Right hindlimb (tissue), 1 donor: ENCODE measurements around the gene TNFRSF1B.
"Not testable (repeated sequence)": the region's sequence is repeated elsewhere in the genome, so short reads cannot be mapped to it uniquely, and the experiment has no call there.

Experiments
- DNase-seq: peaks from one replicate; pipeline ENCODE4 v3.0.0-alpha.2; 2018

Gene TNFRSF1B

DNA sequence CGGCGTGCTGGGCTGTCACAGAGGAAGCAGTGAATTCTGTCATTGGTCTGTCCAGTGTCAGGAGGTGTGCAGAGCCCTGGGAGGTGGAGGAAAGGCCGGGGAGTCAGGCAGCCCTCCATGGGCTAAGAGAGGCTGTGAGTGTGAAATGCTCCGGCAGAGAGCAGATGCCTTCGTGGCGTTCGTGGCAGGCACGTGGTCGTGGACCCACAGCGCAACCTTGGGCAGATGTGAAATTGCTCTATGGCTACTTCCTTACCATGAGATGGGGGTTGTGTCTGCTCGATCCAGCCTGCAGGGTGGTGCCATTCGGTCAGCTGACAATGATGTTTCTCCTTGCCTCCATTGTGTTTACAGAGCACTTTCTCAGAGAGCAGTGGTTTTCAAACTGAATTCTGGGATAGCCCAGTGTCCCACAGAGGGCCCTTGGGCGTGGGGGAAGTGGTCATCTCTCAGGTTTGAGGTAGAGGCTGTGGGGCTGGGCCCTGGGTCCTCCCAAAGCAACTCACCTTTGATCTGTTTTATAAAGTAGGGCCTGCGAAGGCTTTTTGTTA is 27.9 kb downstream of the TNFRSF1B start:
- no peak for DNase-seq

DNA sequence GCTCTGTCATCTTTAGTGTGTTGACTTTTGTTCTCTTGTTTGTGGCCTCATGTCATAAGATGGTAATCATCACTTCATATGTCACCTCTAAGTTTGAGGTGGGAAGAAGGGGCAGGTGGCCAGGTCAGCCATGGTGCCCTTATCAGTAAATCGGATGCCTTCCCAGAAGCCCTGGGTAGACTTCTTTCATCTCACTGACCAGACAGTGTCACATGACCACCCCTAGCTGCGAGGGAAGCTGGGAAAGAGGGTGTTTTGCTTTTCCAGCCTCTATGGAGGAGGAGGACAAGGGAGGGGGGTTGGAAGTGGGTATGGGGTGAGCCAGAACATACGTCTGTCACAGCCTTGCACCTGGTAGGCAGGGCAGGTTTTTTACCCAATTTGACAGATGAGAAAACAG is 28.6 kb downstream of the TNFRSF1B start:
- DNase-seq = no peak

DNA sequence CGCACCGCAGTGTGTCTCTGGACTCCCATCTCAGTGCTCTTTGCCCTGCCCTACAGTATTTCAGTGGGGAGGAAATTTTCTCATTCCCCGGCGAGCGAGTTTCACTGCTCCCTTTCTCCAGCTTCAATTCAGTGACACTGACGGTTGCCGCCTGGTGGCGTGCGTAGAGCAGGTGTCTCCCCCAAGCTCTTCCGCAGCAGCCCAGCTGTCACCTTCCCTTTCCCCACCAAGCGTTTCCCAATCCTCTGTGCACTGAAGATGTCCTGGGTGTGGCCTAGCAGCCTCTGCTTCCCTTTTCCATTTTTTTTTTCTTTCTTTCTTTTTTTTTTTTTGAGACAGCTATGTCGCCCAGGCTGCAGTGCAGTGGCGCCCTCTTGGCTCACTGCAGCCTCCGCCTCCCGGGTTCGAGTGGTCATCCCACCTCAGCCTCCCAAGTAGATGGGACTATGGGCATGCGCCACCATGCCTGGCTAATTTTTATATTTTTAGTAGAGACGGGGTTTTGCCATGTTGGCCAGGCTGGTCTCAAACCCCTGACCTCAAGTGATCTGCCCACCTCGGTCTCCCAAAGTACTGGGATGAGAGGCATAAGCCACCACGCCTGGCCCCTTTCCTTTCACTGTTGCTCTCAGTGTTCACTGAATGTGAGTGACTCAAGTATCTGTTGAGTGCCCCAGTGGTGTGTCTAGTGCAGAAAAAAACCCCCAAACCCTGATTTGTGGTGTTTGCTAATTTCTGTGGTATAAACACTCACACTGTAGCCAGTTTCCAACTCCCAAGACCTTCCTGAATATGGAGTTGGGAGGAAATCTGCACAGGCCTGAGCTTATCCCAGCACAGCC is 30.1 kb downstream of the TNFRSF1B start:
- no peak for DNase-seq

DNA sequence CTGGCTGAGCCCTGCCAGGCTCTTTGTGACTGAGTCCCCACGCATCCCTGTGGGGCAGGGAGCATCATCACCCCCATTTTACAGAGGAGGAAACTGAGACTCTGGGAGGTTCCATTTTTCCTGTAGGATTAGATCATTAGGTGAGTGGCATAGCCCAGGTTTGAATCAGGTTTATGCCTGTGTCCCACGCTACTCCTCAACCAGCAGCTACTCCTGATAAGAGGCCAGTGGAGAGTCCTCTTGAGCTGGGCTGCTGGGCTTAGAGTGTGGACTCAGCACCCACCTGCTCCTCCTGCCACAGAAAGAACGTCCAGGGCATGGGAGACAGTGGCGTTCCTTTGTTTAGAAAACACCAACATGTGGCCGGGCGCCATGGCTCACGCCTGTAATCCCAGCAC is 30.7 kb downstream of the TNFRSF1B start:
- DNase-seq = no peak

DNA sequence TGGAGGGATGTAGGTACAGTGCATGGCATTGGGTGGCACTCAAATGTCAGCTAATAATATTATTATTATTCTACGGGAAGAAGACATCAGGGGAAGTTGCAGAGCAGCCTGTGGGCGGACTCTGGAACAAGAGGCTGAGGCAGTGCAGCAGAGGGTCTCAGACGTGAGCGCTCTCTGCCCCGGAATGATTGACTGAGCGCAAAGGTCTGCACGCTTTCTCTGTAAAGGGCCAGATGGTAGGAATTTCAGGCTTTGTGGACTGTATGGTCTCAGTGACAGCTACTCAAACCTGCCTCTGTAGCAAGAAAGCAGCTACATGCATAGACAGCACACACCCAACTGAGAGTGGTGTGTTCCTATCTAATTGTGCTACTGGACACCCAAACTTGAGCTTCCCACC is 33.4 kb downstream of the TNFRSF1B start:
- no peak for DNase-seq

DNA sequence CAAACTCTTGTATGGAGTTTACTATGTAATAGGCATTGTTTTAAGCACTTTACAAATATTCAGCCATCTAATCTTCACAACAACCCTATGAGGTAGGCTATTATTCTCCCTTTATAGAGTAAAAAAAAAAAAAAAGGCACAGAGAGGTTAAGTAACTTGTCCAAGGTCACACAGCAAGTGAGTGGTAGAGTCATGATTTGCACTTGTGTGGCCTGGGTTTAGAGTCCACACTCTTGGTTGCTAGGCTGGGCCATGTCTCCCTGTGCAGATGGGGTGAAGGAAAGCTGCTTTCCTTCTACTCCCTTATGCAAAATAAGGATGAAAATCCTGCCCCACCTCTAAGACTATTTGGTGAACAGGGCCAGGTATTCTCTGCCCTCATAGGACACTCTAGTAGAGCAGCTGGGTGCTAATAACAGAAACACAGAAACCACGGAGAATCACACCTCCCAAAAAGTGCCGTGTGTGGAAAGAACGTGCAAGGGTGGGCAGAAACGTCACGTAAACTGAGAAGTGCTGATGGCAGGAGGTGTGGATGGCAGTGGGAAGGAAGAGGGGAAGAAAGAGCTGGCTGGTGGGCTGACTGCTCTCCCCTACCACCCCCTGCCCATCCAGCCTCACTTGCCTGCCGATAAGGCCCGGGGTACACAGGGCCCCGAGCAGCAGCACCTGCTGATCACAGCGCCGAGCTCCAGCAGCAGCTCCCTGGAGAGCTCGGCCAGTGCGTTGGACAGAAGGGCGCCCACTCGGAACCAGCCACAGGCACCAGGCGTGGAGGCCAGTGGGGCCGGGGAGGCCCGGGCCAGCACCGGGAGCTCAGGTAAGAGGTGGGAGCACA is 34.8 kb downstream of the TNFRSF1B start:
- DNase-seq = no peak

DNA sequence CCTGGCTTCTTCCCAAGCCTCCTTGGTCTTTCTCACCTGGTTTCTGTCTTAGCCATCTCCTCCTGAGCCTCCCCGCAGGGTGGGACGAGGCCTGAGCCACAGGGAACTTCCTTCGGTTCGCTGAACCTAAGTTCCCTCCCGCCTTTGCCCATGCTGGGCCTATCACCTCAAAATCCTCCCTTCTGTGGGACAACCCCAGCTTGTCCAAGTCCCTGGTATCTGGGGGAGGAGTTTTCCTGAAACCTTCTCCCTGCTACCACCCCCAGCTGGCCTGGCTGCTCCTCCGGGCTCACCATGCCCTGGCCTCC is 35.4 kb downstream of the TNFRSF1B start:
- DNase-seq = no peak

DNA sequence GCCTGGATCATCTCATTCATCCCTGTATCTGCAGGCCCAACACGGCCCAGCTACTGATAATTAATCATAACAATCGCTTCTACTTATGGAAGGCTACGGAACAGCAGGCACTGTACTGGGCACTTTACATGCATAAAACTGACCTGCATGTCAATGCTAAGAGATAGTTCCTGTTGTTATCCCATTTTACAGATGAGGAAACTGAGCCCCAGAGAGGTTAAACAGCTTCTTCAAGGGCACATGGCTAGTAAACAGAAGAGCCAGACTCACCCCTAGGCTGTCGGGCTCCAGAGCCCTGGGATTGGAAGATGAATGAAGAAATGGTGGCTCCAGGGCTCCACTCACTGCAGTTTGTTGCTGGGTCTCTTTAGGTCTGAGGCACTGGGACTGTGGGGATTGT is 35.8 kb downstream of the TNFRSF1B start:
- no peak for DNase-seq

DNA sequence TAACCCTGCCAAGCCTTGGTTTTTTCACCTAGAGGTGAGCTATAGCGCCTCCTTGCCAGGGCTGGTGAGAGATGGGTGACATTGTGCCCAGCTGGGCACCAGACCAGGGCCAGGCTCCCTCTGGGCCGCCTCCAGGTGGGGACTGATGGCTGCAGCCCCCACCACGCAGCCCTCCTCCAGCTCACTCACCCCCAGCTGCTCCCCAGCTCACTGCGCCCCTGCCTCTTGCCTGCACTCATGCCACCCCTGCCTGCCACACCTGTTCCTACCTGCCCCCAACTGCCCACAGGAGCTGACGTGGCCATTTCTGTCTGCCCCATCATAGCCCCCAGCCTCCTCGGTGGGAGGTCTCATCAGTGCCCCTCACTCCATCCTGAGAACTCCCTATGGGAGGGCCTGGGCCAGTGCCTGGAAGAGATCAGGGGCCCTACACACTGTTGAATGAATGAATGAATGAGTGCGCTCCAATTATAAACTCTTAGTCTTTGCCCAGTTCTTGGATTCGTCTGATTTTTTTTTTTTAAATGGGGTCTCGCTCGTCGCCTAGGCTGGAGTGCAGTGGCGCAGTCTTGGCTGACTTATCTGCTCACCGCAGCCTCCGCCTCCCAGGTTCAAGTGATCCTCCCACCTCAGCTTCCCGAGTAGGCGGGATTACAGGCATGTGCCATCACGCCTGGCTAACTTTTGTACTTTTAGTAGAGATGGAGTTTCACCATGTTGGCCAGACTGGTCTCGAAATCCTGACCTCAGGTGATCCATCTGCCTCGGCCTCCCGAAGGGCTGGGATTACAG is 36.6 kb downstream of the TNFRSF1B start:
- no peak for DNase-seq

DNA sequence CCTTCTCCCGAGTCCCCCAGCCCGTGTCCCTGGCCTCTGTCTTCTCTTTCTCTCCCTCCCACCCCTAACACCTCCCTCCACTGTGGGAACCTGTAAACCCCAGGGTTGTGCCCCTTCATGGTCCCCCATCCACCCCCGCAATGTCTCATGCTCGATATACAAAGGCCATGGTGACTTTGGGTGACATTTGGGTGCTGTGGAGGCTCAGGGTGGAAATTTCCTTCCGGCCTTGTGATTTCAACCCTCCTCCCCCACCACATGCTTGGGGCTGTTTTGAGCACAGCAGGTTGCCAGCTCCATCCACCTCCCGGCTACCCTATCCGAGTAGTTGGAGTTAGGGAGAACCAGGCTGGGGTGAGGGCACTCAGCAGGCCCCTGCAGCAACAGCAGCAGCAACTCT is 37.3 kb downstream of the TNFRSF1B start:
- DNase-seq = no peak

DNA sequence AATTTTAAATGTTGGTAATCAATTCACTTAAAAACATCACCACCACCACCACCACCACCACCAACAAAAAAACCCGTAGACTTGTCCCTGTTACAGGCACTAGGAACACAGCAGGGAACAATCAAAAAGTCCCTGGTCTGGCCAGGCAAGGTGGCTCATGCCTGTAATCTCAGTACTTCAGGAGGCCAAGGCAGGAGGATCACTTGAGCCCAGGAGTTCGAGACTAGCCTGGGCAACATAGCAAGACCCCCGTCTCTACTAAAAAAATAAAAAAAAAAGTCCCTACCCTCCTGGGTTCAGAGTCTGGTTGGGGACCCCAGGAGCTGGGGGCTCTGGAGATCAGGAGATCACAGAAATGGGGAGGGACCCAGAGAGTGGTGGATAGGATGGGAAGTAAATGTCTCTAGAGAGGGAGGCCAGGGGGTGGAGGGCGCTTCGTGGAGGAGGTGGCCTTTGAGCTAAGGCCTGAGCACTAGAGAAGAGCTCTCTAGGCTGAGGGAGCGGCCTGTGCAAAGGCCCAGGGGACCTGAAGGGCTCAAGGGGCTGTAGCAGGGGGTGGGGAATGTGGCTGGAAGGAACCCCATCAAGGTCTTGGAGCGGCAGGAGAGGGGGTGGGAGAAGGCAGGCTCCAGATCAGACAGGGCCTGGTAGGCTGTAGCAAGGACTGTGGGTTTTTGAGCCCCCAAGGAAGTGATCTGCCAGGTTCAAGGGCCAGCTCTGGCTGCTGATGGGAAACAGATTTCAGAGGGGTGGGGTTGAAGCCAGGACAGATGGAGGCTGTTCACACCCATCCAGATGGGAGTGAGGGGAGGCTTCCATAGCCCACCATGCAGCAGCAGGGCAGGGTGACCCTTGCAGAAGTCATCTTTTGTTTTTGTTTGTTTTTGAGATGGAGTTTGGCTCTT is 38.2 kb downstream of the TNFRSF1B start:
- no peak for DNase-seq

DNA sequence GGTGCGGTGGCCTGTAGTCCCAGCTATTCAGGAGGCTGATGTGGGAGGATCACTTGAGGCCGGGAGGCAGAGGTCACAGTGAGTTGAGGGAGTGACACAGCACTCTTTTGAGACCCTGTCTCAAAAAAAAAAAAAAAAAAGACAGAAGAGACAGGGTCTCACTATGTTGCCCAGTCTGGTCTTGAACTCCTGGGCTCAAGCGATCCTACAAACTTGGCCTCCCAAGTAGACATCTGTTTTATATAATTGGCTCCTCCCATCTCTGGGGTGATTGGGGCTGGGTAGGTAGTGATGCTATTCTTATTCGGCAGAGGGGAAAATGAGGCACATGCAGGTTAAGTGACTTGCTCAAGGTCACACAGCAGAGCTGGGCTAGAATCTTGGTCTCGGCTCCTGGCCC is 39.4 kb downstream of the TNFRSF1B start:
- no peak for DNase-seq

DNA sequence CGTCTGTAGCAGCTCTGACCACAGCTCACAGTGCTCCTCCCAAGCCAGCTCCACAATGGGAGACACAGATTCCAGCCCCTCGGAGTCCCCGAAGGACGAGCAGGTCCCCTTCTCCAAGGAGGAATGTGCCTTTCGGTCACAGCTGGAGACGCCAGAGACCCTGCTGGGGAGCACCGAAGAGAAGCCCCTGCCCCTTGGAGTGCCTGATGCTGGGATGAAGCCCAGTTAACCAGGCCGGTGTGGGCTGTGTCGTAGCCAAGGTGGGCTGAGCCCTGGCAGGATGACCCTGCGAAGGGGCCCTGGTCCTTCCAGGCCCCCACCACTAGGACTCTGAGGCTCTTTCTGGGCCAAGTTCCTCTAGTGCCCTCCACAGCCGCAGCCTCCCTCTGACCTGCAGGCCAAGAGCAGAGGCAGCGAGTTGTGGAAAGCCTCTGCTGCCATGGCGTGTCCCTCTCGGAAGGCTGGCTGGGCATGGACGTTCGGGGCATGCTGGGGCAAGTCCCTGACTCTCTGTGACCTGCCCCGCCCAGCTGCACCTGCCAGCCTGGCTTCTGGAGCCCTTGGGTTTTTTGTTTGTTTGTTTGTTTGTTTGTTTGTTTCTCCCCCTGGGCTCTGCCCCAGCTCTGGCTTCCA is 40.1 kb downstream of the TNFRSF1B start:
- no peak for DNase-seq

DNA sequence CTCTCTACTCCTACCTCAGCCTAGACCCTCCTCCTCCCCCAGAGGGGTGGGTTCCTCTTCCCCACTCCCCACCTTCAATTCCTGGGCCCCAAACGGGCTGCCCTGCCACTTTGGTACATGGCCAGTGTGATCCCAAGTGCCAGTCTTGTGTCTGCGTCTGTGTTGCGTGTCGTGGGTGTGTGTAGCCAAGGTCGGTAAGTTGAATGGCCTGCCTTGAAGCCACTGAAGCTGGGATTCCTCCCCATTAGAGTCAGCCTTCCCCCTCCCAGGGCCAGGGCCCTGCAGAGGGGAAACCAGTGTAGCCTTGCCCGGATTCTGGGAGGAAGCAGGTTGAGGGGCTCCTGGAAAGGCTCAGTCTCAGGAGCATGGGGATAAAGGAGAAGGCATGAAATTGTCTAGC is 41.5 kb downstream of the TNFRSF1B start:
- DNase-seq = no peak

DNA sequence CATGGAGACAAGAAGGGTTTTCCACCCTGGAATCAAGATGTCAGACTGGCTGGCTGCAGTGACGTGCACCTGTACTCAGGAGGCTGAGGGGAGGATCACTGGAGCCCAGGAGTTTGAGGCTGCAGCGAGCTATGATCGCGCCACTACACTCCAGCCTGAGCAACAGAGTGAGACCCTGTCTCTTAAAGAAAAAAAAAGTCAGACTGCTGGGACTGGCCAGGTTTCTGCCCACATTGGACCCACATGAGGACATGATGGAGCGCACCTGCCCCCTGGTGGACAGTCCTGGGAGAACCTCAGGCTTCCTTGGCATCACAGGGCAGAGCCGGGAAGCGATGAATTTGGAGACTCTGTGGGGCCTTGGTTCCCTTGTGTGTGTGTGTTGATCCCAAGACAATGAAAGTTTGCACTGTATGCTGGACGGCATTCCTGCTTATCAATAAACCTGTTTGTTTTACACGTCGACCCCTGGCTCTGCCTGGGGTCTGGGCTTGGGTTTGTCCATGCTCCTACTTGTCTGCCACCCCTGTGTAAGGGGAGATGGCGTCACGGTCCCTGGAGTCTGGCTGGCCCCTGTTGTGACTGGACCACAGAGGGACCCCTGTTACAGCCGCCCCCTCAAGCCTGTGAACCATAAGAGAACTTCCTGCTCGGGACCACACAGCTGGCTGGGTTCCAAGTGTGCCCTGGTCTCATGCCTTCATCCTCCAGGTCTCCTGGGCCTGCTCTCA is 42.1 kb downstream of the TNFRSF1B start:
- peak; percentile 87 for DNase-seq

DNA sequence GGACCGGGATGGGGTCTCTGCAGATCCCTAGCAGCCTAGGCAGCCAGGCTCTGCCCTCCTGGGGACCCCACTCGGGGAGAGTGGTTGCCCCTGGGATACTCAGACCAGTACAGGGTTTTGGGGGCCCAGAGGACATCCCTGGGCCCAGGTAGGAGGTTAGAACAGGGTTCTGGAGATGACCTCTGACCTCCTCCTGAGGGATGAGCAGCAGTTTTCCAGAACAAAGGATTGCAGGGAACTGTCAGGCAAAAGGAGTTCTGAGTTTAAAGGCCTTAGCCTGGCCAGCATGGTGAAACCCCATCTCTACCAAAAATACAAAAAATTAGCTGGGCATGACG is 42.7 kb downstream of the TNFRSF1B start:
- DNase-seq = no peak

DNA sequence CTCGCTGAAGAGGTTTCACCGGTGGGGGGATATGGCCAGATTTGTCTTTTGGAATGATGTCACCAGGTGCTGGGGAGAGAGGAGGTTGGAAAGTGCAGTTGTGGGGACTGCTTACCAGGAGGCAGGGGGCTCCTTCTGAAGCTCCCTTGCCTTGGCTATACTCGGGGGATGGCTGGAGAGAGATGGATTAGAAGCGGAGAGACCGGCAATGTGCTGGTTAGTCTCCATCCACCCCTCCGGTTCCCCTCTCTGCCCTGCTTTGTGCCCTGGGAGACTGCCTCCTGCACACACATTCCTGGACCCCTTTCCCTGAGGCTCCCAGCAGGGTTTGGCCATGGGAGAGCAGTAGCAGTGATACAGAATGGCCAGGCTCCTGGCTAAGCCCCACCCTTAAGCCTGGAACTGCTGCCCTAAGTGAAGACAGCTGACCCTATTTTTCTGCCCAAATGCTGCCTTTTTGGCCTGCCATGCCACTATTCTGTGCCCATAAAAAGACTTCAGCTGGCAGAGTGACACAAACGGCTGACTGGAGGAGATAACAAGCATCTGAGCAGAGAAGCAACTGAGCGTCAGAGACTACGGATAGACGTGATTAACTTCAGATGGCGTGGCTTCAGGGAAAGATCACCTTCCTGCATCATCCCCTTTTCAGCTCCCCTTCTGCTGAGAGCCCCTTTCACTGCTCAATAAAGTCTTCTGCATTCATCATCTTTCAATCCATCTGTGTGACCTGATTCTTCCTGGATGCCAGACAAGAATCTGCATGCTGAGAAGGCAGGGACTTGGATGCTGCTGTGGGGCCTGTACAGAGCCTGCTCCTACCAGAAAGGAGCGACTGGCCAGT is 48.5 kb downstream of the TNFRSF1B start:
- DNase-seq = no peak

DNA sequence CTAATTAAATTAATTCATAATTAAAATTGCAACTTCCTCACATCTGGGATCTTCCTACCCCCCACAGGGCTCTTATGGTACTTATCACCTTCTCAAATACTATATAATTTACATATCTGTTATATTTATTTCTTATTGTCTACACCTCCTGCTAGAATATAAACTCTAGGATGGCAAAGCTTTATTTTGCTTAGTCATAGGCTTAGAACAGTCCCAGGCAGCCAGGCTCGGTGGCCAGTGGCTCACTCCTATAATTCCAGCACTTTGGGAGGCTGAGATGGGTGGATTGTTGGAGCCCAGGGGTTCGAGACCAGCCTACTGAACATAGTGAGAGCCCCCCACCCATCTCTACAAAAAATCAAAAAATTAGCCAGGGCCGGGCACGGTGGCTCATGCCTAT is 53.0 kb downstream of the TNFRSF1B start:
- no peak for DNase-seq

DNA sequence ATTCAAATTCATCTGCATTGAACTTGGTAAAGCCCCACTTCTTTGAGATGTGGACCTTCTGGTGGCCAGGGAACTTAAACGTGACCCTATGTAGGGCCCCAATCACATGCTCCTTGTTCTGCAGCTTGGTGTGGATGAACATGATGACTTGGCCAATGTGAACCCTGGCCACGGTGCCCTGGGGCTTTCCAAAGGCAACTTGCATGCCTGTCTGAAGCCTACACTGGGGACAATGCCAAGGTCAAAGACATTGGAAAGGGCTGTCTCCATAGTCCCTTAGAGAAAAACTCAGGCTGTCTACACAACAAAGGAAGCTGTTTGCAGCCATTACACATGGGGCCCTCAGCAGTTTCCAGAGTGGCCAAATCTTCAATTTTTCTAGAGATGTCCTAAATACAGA is 54.1 kb downstream of the TNFRSF1B start:
- no peak for DNase-seq

DNA sequence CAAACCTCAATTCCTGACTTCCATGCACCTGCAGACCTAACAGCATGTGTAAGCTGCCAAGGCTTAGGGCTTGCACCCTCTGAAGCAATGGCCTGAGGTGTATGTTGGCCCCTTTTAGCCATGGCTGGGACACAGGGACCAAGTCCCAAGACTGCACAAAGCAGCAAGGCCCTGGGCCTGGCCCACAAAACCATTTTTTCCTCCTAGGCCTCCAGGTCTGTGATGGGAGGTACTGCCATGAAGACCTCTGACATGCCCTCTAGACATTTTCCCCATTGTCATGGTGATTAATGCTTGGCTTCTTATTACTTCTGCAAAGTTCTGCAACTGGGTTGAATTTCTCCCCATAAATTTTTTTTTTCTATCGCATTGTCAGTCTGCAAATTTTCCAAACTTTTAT is 55.9 kb downstream of the TNFRSF1B start:
- DNase-seq = not testable (repeated sequence)
